Measurements from ENCODE around the gene CD101. TPM values are rescaled to one million over a fixed set of nuclear protein-coding genes. Genes with fewer than 3 reads are reported as not detected.

Gene CD101
- total and polyA plus RNA-seq, 2 of the 8 experiments (the other 6 are each of a cell fraction or from before 2014, with no cell fraction given) = 1.1 to 1.2 TPM

DNA sequence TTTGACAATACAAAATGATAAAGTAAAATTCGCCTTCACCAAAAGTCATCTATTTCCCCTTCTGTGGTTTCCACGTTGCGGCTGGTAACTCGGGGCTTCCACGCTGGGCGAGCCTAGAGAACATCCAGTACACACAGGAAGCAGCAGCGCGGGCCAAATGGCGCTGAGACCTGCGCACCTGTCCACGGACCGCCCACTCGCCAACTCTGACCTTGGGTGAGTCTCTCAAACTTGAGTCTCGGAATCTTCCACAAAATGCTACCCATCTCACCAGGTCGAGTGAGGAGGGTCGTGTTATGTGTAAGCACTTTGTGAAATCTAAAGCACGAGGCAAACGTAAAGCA is 57.7 kb downstream of the CD101 start (continued):
- TF ChIP-seq TEAD4 (IDR thresholded peaks at IDR 0.05; ENCODE audit: low read depth, low read length) (no peak), KDM1A (IDR thresholded peaks at IDR 0.05; ENCODE audit: borderline replicate concordance, low read length) (no peak), CBX8 (IDR thresholded peaks at IDR 0.05; ENCODE audit: borderline replicate concordance, low read depth, low read length) (no peak), FOSL1 (IDR thresholded peaks at IDR 0.05; ENCODE audit: insufficient read depth, low read depth, low read length) (no peak), JUN (IDR thresholded peaks at IDR 0.05; ENCODE audit: low read depth, low read length) (no peak), YY1 (IDR thresholded peaks at IDR 0.05; ENCODE audit: low read depth, low read length) (peak; percentile 45; the same call in 1 of the 2 replicates), RXRA (IDR thresholded peaks at IDR 0.05; ENCODE audit: insufficient read depth, low read depth, low read length) (no peak), ZNF274 (IDR thresholded peaks at IDR 0.05; ENCODE audit: borderline replicate concordance, extremely low read depth, low read length) (no peak), CTBP2 (IDR thresholded peaks at IDR 0.05; ENCODE audit: borderline replicate concordance, insufficient read depth, insufficient read length, low read length) (no peak), HDAC2 (IDR thresholded peaks at IDR 0.05; ENCODE audit: borderline replicate concordance in 1 of 2, low read depth in 2 of 2, low read length in 2 of 2) (no peak), SIN3A (conservative IDR thresholded peaks at IDR 0.05 in 1 of 2, IDR thresholded peaks at IDR 0.05 in 1 of 2; ENCODE audit: low read depth in 1 of 2, low read length in 2 of 2) (no peak)
- TF ChIP-seq, protein P1, sequence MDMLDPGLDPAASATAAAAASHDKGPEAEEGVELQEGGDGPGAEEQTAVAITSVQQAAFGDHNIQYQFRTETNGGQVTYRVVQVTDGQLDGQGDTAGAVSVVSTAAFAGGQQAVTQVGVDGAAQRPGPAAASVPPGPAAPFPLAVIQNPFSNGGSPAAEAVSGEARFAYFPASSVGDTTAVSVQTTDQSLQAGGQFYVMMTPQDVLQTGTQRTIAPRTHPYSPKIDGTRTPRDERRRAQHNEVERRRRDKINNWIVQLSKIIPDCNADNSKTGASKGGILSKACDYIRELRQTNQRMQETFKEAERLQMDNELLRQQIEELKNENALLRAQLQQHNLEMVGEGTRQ (IDR thresholded peaks at IDR 0.05; ENCODE audit: low read length) = no peak
